H1 (cell line): ENCODE data around the gene BSDC1. TPM values are rescaled to one million over a fixed set of nuclear protein-coding genes. Genes with fewer than 3 reads are reported as not detected.

Experiments
- CTCF ChIA-PET: fragments of 300-600 bp; sonication (Branson Sonifier 250); formaldehyde crosslinking; loops from one replicate; lab custom pipeline; 2021; ENCODE audit not compliant: partially characterized antibody; lab: Charles Lee
- POLR2A ChIA-PET: fragments of 300-600 bp; sonication (Branson Sonifier 250); formaldehyde crosslinking; loops from one replicate; lab custom pipeline; 2021; ENCODE audit warnings: inconsistent platforms; ENCODE audit not compliant: partially characterized antibody; lab: Charles Lee
- DNase-seq, 2 experiments: peaks; one replicate each; pipeline versions ENCODE4 v3.0.0 to v3.0.0-alpha.2; 2010 to 2022; ENCODE audit warnings: low spot score in 2 of 2, low read depth in 1 of 2, mixed read lengths in 1 of 2
- FAIRE-seq: peaks from 2 replicates; lab custom pipeline; 2011; peaks lifted over from hg19 to GRCh38; lab: Jason Lieb, UNC
- H2AFZ ChIP-seq: 2 replicates; pipeline ENCODE4 v1.8.1; 2012; ENCODE audit warnings: low read length, inconsistent platforms
- H2AK5ac ChIP-seq: 2 replicates; pipeline ENCODE4 v1.6.1; 2013; ENCODE audit warnings: low read depth, low read length
- H2BK120ac ChIP-seq: replicated peaks from 2 replicates; pipeline ENCODE3; 2013; ENCODE audit warnings: low read depth, low read length, inconsistent platforms
- H2BK12ac ChIP-seq: 2 replicates; pipeline ENCODE4 v1.6.1; 2013; ENCODE audit warnings: low read depth, low read length
- H2BK15ac ChIP-seq: 2 replicates; pipeline ENCODE4 v1.6.1; 2013; ENCODE audit warnings: low read length
- H2BK20ac ChIP-seq: 2 replicates; pipeline ENCODE4 v1.6.1; 2013; ENCODE audit warnings: low read length
- H2BK5ac ChIP-seq: 2 replicates; pipeline ENCODE4 v1.6.1; 2013; ENCODE audit warnings: low read depth, low read length
- H3K14ac ChIP-seq: 2 replicates; pipeline ENCODE4 v1.6.1; 2013; ENCODE audit warnings: inconsistent platforms; ENCODE audit not compliant: insufficient read length
- H3K18ac ChIP-seq: 2 replicates; pipeline ENCODE4 v1.6.1; 2013; ENCODE audit warnings: low read length; ENCODE audit errors: extremely low read depth
- H3K23ac ChIP-seq: 2 replicates; pipeline ENCODE4 v1.6.1; 2013; ENCODE audit warnings: inconsistent platforms; ENCODE audit not compliant: insufficient read length
- H3K23me2 ChIP-seq: 2 replicates; pipeline ENCODE4 v1.6.1; 2013; ENCODE audit warnings: low read depth, low read length
- H3K27ac ChIP-seq: 2 replicates; pipeline ENCODE4 v1.6.1; 2011; ENCODE audit warnings: low read depth, low read length, inconsistent platforms
- H3K27me3 ChIP-seq, 4 experiments: replicated peaks in 1 of 4; 1 replicate in 1 of 4; 2 replicates in 3 of 4; pipeline versions ENCODE4 v1.6.1 to v1.8.1; 2011 to 2013; ENCODE audit warnings: low read length in 3 of 4, mild to moderate bottlenecking in 3 of 4, inconsistent platforms in 2 of 4, mixed read lengths in 2 of 4, moderate library complexity in 1 of 4; ENCODE audit not compliant: control insufficient read depth in 3 of 4, insufficient read depth in 3 of 4; ENCODE audit errors: extremely low read depth in 1 of 4
- H3K36me3 ChIP-seq, 4 experiments: 2 replicates each; pipeline versions ENCODE4 v1.6.1 to v1.8.1; 2011 to 2013; ENCODE audit warnings: mild to moderate bottlenecking in 4 of 4, low read length in 3 of 4, moderate library complexity in 2 of 4, control low read depth in 1 of 4, inconsistent platforms in 1 of 4; ENCODE audit not compliant: insufficient read depth in 4 of 4, control insufficient read depth in 2 of 4
- H3K4ac ChIP-seq: replicated peaks from 2 replicates; pipeline ENCODE3; 2013; ENCODE audit warnings: low read length, low read depth, mixed read lengths, inconsistent platforms; ENCODE audit not compliant: insufficient read length
- H3K4me1 ChIP-seq, 4 experiments: replicated peaks in 1 of 4; 1 replicate in 1 of 4; 2 replicates in 3 of 4; pipeline versions ENCODE4 v1.6.1 to v1.8.1; 2011 to 2013; ENCODE audit warnings: low read length in 3 of 4, inconsistent platforms in 2 of 4, mixed read lengths in 1 of 4; ENCODE audit not compliant: insufficient read depth in 4 of 4, control insufficient read depth in 3 of 4
- H3K4me2 ChIP-seq, 2 experiments: 2 replicates each; pipeline versions ENCODE4 v1.6.1 to v1.8.1; 2011 to 2013; ENCODE audit warnings: low read depth in 2 of 2, low read length in 2 of 2, control low read depth in 1 of 2, inconsistent platforms in 1 of 2, mild to moderate bottlenecking in 1 of 2; ENCODE audit not compliant: insufficient read depth in 1 of 2
- H3K4me3 ChIP-seq, 4 experiments: fragments of 200-600, 300-600 bp in 1 of 4; sonication (generic), shearing (Covaris generic), sonication (Bioruptor Twin) in 1 of 4; 2 replicates each; pipeline versions ENCODE4 v1.5.1 to v1.8.1; 2011 to 2016; ENCODE audit warnings: low read length in 4 of 4, low read depth in 3 of 4, control low read depth in 2 of 4, inconsistent platforms in 2 of 4, mild to moderate bottlenecking in 2 of 4, mixed read lengths in 1 of 4, moderate library complexity in 1 of 4; ENCODE audit not compliant: insufficient read depth in 2 of 4; ENCODE audit errors: extremely low read depth in 1 of 4
- H3K56ac ChIP-seq: replicated peaks from 2 replicates; pipeline ENCODE3; 2013; ENCODE audit warnings: low read depth, mild to moderate bottlenecking, mixed read lengths, low read length, inconsistent platforms; ENCODE audit not compliant: insufficient read length
- H3K79me1 ChIP-seq: 2 replicates; pipeline ENCODE4 v1.6.1; 2013; ENCODE audit warnings: low read depth, low read length, control low read depth
- H3K79me2 ChIP-seq, 2 experiments: 2 replicates each; pipeline versions ENCODE4 v1.6.1 to v1.8.1; 2012 to 2013; ENCODE audit warnings: low read length in 2 of 2, mild to moderate bottlenecking in 2 of 2, inconsistent platforms in 1 of 2; ENCODE audit not compliant: insufficient read depth in 2 of 2, control insufficient read depth in 1 of 2
- H3K9ac ChIP-seq, 4 experiments: replicated peaks in 1 of 4; 1 replicate in 1 of 4; 2 replicates in 3 of 4; pipeline versions ENCODE4 v1.6.1 to v1.8.1; 2011 to 2013; ENCODE audit warnings: low read depth in 3 of 4, low read length in 3 of 4, control low read depth in 2 of 4, mild to moderate bottlenecking in 2 of 4, moderate library complexity in 2 of 4, inconsistent platforms in 1 of 4; ENCODE audit errors: extremely low read depth in 1 of 4
- H3K9me3 ChIP-seq, 2 experiments: 2 replicates each; pipeline versions ENCODE4 v1.6.1 to v1.8.1; 2012 to 2013; ENCODE audit warnings: mild to moderate bottlenecking in 2 of 2, moderate library complexity in 2 of 2, control low read depth in 1 of 2, inconsistent platforms in 1 of 2, low read depth in 1 of 2, low read length in 1 of 2, mixed read lengths in 1 of 2; ENCODE audit not compliant: insufficient read depth in 2 of 2
- H4K20me1 ChIP-seq, 2 experiments: replicated peaks in 1 of 2; 2 replicates each; pipeline versions ENCODE3 to v1.8.1; 2011 to 2013; ENCODE audit warnings: inconsistent platforms in 2 of 2, low read length in 2 of 2, mild to moderate bottlenecking in 1 of 2; ENCODE audit not compliant: insufficient read depth in 2 of 2, control insufficient read depth in 1 of 2
- H4K5ac ChIP-seq: 2 replicates; pipeline ENCODE4 v1.6.1; 2013; ENCODE audit warnings: low read length, low read depth, mixed read lengths, inconsistent platforms; ENCODE audit not compliant: insufficient read length
- H4K8ac ChIP-seq: 2 replicates; pipeline ENCODE4 v1.8.0; 2013; ENCODE audit warnings: mild to moderate bottlenecking, moderate library complexity, low read length, inconsistent platforms; ENCODE audit not compliant: insufficient read depth; ENCODE audit errors: extremely low read depth
- H4K91ac ChIP-seq: replicated peaks from 2 replicates; pipeline ENCODE3; 2013; ENCODE audit warnings: low read length, mixed read lengths, inconsistent platforms; ENCODE audit not compliant: insufficient read length
- WGBS, 2 experiments: shearing (Covaris generic) in 1 of 2; methylation state at CpG; one replicate each; pipeline versions ENCODE4 v1.1.6 to v1.1.7; 2013 to 2015; ENCODE audit warnings: low lambda C conversion rate in 2 of 2, mixed read lengths in 2 of 2, inconsistent platforms in 1 of 2, low coverage in 1 of 2, missing lambda C conversion rate in 1 of 2; ENCODE audit not compliant: insufficient replicate concordance in 2 of 2, insufficient coverage in 1 of 2, insufficient read length in 1 of 2; ENCODE audit errors: extremely low coverage in 1 of 2, missing lambda C conversion rate in 1 of 2; 5-methylcytosine and 5-hydroxymethylcytosine counted together
- polyA plus RNA-seq, 7 experiments: library from polyadenylated mRNA; depleted of rRNA in 3 of 7; stranded (reverse) in 5 of 7; unstranded in 2 of 7; fragments of >200 nt in 5 of 7; fragments of 200-250 nt in 2 of 7; gene quantifications; 1 replicate in 5 of 7; 2 replicates in 1 of 7; 4 replicates in 1 of 7; pipeline versions ENCODE4 v1.2.1 to v1.2.3, GENCODE V29; 2011 to 2013; ENCODE audit warnings: missing spikeins in 2 of 7, mixed read lengths in 2 of 7
- total RNA-seq: library from RNA; stranded (reverse); fragmentation: NEBNext Ultra II Directional; extraction: Animal tissue kit (Norgen Biotek cat#: 25700); gene quantifications from 2 replicates; pipeline ENCODE4 v1.2.1, GENCODE V29; 2021

The BSDC1 gene
- total and polyA plus RNA-seq, 2 of the 8 experiments (the other 6 are each of a cell fraction or from before 2014, with no cell fraction given) = 24.8 to 40.7 TPM

- Histone ChIP-seq H2BK15ac (no peak overlapping the region), H3K9ac (no peak overlapping the region), H3K27me3 (peaks cover 3 to 16% (median 12%) of the 10 kb centered on the region in 4 experiments; a peak in 6 of 7 replicates), H3K23me2 (peaks cover 9% of the 10 kb centered on the region; the same call in 1 of the 2 replicates), H3K4me1 (peaks cover 0 to 3% (median 1%) of the 10 kb centered on the region in 4 experiments; a peak in 4 of 7 replicates), H4K5ac (no peak overlapping the region), H4K91ac (no peak overlapping the region), H3K23ac (no peak overlapping the region), H2BK5ac (no peak overlapping the region), H2BK12ac (no peak overlapping the region), H2AK5ac (no peak overlapping the region), H3K79me2 (no peaks in the 10 kb centered on the region), H2AFZ (no peak overlapping the region), H3K4me3 (no peak overlapping the region), H4K20me1 (peaks cover 2 to 6% of the 10 kb centered on the region in 2 experiments), H4K8ac (no peak overlapping the region), H3K27ac (no peak overlapping the region), H3K9me3 (no peaks in the 10 kb centered on the region; a peak in 1 of 4 replicates), H3K79me1 (no peaks in the 10 kb centered on the region), H3K18ac (no peak overlapping the region), H2BK20ac (no peak overlapping the region), H3K4me2 (no peak overlapping the region), H3K14ac (no peak overlapping the region), H3K4ac (no peak overlapping the region), H3K36me3 (peaks cover 5 to 47% (median 23%) of the 10 kb centered on the region in 4 experiments; a peak in 7 of 8 replicates), H3K56ac (no peak overlapping the region), H2BK120ac (no peak overlapping the region)
- FAIRE-seq (no peak), DNase-seq (no peak)
- ChIA-PET POLR2A (interaction anchor here (0.6 to 6.2 kb wide), 9 partner anchors 9 to 159 kb away, joined by 3 to 39 read pairs (median 5); partner anchors contain the start of genes IQCC and MARCKSL1), CTCF (no interaction called here)
- 92% methylated on average over 6 of the region's 6 CpGs; no CpG with 5 or more reads in 1 of the 2 experiments for WGBS, 2 experiments
Measured at GRCh38 chr1:32365445-32365844, 28.8 kb downstream of the BSDC1 start.
